Dermis microvascular lymphatic vessel endothelial cell (primary cell): ENCODE data around the gene CCIN. TPM values are rescaled to one million over a fixed set of nuclear protein-coding genes. Genes with fewer than 3 reads are reported as not detected.
"Not testable (repeated sequence)": the region's sequence is repeated elsewhere in the genome, so short reads cannot be mapped to it uniquely, and the experiment has no call there.

ENCODE experiments used
- DNase-seq, 2 donors: peaks; one replicate each; pipeline versions ENCODE4 v3.0.0 to v3.0.0-alpha.2; 2010; ENCODE audit warnings: low read depth in 2 of 2
- total RNA-seq: library from RNA; depleted of rRNA; stranded (reverse); fragments of >200 nt; gene quantifications from 2 replicates; pipeline ENCODE4 v1.2.1, GENCODE V29; 2014

The CCIN gene
- 0.13 and 0.38 TPM in 2 replicates for total RNA-seq

- no peak for DNase-seq
Observed at GRCh38 chr9:36169166-36169565, at the start of gene CCIN. CCIN (plus strand) TSS chr9:36169388; CDS start chr9:36169503, 115 bp downstream.

- peak in 1 of 2 donors; percentile 43 for DNase-seq
Observed at GRCh38 chr9:36119476-36119875, 49.7 kb upstream of the CCIN start.

- DNase-seq: no peak
Observed at GRCh38 chr9:36120705-36121104, 48.5 kb upstream of the CCIN start.

GRCh38 chr9:36121971-36122370 is 47.2 kb upstream of the CCIN start:
- no peak for DNase-seq

GRCh38 chr9:36123515-36123914 is 45.7 kb upstream of the CCIN start:
- no peak for DNase-seq

- no peak for DNase-seq
Observed at GRCh38 chr9:36125062-36125855, 43.9 kb upstream of the CCIN start.

- DNase-seq: no peak
Observed at GRCh38 chr9:36126016-36126730, 43.0 kb upstream of the CCIN start.

- DNase-seq: no peak
Observed at GRCh38 chr9:36127652-36128244, 41.4 kb upstream of the CCIN start.

- no peak for DNase-seq
Observed at GRCh38 chr9:36128349-36128748, 40.8 kb upstream of the CCIN start.

- no peak for DNase-seq
Observed at GRCh38 chr9:36129139-36129538, 40.0 kb upstream of the CCIN start.

- not testable (repeated sequence) for DNase-seq
Observed at GRCh38 chr9:36131666-36132065, 37.5 kb upstream of the CCIN start.

- no peak for DNase-seq
Observed at GRCh38 chr9:36132086-36132485, 37.1 kb upstream of the CCIN start.

GRCh38 chr9:36134761-36135505 is 34.3 kb upstream of the CCIN start:
- no peak for DNase-seq

GRCh38 chr9:36135741-36136271 is 33.4 kb upstream of the CCIN start:
- no peak for DNase-seq

GRCh38 chr9:36136272-36136893 is 32.8 kb upstream of the CCIN start, which contains the start of gene GLIPR2:
GLIPR2 (plus strand) TSS chr9:36136733; CDS start chr9:36136779, 46 bp downstream.
- peak in 1 of 2 donors; percentile 78 for DNase-seq

GRCh38 chr9:36136894-36137391 is 32.2 kb upstream of the CCIN start:
- no peak for DNase-seq

- DNase-seq: peak; percentile 61 to 71
Observed at GRCh38 chr9:36137392-36138004, 31.7 kb upstream of the CCIN start.

GRCh38 chr9:36138496-36138895 is 30.7 kb upstream of the CCIN start:
- no peak for DNase-seq

- DNase-seq: no peak
Observed at GRCh38 chr9:36138901-36139300, 30.3 kb upstream of the CCIN start.
